PC-3 (cell line): Measurements from ENCODE around the gene UBALD2. TPM values are rescaled to one million over a fixed set of nuclear protein-coding genes. Genes with fewer than 3 reads are reported as not detected.
A peak's percentile ranks its signal among the peaks of the same experiment; 100 is the strongest.

ENCODE experiments used
- ATAC-seq: fragments of 200-7000 bp; cut with Tn5 transposase; 2 replicates; pipeline ENCODE4 v1.9.1; 2020; ENCODE audit warnings: mild to moderate bottlenecking, moderate library complexity
- BruUV-seq: library from RNA; stranded (reverse); fragments of 400-500 nt; replicated peaks from 2 replicates; lab custom pipeline; 2021; lab: Mats Ljungman, UMichigan
- CTCF ChIA-PET: fragments of 300-600 bp; sonication (Branson Sonifier 250); formaldehyde crosslinking; loops from one replicate; lab custom pipeline; 2022; ENCODE audit warnings: antibody characterized with exemption; lab: Charles Lee
- POLR2A ChIA-PET: fragments of 300-600 bp; sonication (Branson Sonifier 250); formaldehyde crosslinking; loops from one replicate; lab custom pipeline; 2022; ENCODE audit warnings: antibody characterized with exemption; ENCODE audit not compliant: unreplicated experiment; lab: Charles Lee
- DNase-seq: peaks from one replicate; pipeline ENCODE4 v3.0.0-alpha.2; 2015
- H2AFZ ChIP-seq: fragments of 300-600 bp; sonication (generic); 2 replicates; pipeline ENCODE4 v1.6.0; 2016; ENCODE audit warnings: antibody characterized with exemption, low read length
- H3F3A ChIP-seq: fragments of 300-600 bp; sonication (generic); one replicate; pipeline ENCODE4 v1.6.0; 2017; ENCODE audit warnings: antibody characterized with exemption, low read length, control low read depth, mild to moderate bottlenecking; ENCODE audit not compliant: unreplicated experiment
- H3K27ac ChIP-seq: fragments of 300-600 bp; sonication (generic); 2 replicates; pipeline ENCODE4 v1.5.1; 2016; ENCODE audit warnings: mild to moderate bottlenecking, low read length
- H3K27me3 ChIP-seq: fragments of 300-600 bp; sonication (generic); 2 replicates; pipeline ENCODE4 v1.6.1; 2016; ENCODE audit warnings: low read length, mixed read lengths
- H3K36me3 ChIP-seq: fragments of 300-600 bp; sonication (generic); 2 replicates; pipeline ENCODE4 v1.6.1; 2016; ENCODE audit warnings: low read depth, mixed run types, low read length, mixed read lengths
- H3K4me1 ChIP-seq: fragments of 300-600 bp; sonication (generic); 2 replicates; pipeline ENCODE4 v1.5.1; 2016; ENCODE audit warnings: low read length; ENCODE audit not compliant: insufficient read depth
- H3K4me2 ChIP-seq: fragments of 300-600 bp; sonication (generic); 2 replicates; pipeline ENCODE4 v1.6.0; 2016; ENCODE audit warnings: low read length
- H3K4me3 ChIP-seq: fragments of 300-600 bp; sonication (generic); 2 replicates; pipeline ENCODE4 v1.5.1; 2016; ENCODE audit warnings: mild to moderate bottlenecking, low read length, mixed read lengths
- H3K79me2 ChIP-seq: fragments of 300-600 bp; sonication (generic); 2 replicates; pipeline ENCODE4 v1.6.1; 2017; ENCODE audit warnings: low read length, mixed read lengths
- H3K9ac ChIP-seq: fragments of 300-600 bp; sonication (generic); 2 replicates; pipeline ENCODE4 v1.6.0; 2016; ENCODE audit warnings: mild to moderate bottlenecking, low read length
- H3K9me2 ChIP-seq: fragments of 300-600 bp; sonication (generic); replicated peaks from 2 replicates; pipeline ENCODE4 v1.6.1; 2016; ENCODE audit warnings: mixed run types, low read length, mixed read lengths
- H3K9me3 ChIP-seq: fragments of 300-600 bp; sonication (generic); 2 replicates; pipeline ENCODE4 v1.6.1; 2016; ENCODE audit warnings: low read length, mixed read lengths
- H4K20me1 ChIP-seq: fragments of 300-600 bp; sonication (generic); 2 replicates; pipeline ENCODE4 v1.6.1; 2016; ENCODE audit warnings: low read length, mixed read lengths
- EZH2 ChIP-seq: fragments of 300-600 bp; sonication (generic); IDR thresholded peaks from one replicate; pipeline ENCODE4 v1.6.1; 2017; ENCODE audit warnings: antibody characterized with exemption, mild to moderate bottlenecking, low read length; ENCODE audit not compliant: unreplicated experiment
- EZH2phosphoT487 ChIP-seq: fragments of 300-600 bp; sonication (generic); IDR thresholded peaks from 2 replicates; pipeline ENCODE4 v1.6.1; 2018; ENCODE audit warnings: mild to moderate bottlenecking, antibody characterized with exemption, low read length, borderline replicate concordance
- intact Hi-C: fragments of 100-400 bp; cut with micrococcal nuclease; formaldehyde crosslinking; loops from 2 replicates; pipeline ENCODE4 v1.9.0; 2023
- total RNA-seq: library from RNA; depleted of rRNA; stranded (reverse); fragments of >200 nt; gene quantifications from 2 replicates; pipeline ENCODE4 v1.2.3, GENCODE V29; 2014
- TF ChIP-seq, protein P1 (sequence below): fragments of 300-600 bp; sonication (generic); conservative IDR thresholded peaks from 2 replicates; pipeline ENCODE4 v1.5.1; 2017; ENCODE audit warnings: antibody characterized with exemption, low read depth, mild to moderate bottlenecking, low read length

The UBALD2 gene
- total RNA-seq, 1 experiment from 2014 or later: 59.5 TPM

DNA sequence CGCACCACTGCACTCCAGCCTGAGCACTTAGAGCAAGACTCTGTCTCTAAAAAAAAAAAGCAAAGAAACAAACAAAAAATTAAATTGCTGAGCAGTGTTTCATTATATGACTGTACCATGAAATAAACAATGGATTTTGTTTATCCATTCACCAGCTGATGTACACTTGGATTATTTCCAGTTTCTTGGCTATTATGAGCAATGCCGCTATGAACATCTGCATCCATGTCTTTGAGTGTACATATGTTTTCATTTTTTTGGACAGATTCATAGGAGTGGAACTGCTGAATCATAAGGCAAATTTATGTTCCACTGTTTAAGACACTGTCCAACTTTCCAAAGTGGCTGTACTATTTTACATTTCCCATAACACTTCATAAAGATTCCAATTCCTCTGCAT lies 32.8 kb upstream of the UBALD2 start:
- Histone ChIP-seq H3F3A (no peaks in the 10 kb centered on the region), H3K9me3 (no peaks in the 10 kb centered on the region), H3K4me3 (no peak overlapping the region), H3K27me3 (no peaks in the 10 kb centered on the region), H3K36me3 (no peaks in the 10 kb centered on the region), H3K27ac (peak overlapping the region; percentile 17), H3K9me2 (no peaks in the 10 kb centered on the region), H2AFZ (no peak overlapping the region), H3K4me2 (peak overlapping the region; percentile 9; the same call in 1 of the 2 replicates), H4K20me1 (no peaks in the 10 kb centered on the region), H3K4me1 (peaks cover 20% of the 10 kb centered on the region), H3K79me2 (no peaks in the 10 kb centered on the region), H3K9ac (no peak overlapping the region)
- BruUV-seq: no TSS peak
- TF ChIP-seq EZH2: no peak
- TF ChIP-seq, protein P1, sequence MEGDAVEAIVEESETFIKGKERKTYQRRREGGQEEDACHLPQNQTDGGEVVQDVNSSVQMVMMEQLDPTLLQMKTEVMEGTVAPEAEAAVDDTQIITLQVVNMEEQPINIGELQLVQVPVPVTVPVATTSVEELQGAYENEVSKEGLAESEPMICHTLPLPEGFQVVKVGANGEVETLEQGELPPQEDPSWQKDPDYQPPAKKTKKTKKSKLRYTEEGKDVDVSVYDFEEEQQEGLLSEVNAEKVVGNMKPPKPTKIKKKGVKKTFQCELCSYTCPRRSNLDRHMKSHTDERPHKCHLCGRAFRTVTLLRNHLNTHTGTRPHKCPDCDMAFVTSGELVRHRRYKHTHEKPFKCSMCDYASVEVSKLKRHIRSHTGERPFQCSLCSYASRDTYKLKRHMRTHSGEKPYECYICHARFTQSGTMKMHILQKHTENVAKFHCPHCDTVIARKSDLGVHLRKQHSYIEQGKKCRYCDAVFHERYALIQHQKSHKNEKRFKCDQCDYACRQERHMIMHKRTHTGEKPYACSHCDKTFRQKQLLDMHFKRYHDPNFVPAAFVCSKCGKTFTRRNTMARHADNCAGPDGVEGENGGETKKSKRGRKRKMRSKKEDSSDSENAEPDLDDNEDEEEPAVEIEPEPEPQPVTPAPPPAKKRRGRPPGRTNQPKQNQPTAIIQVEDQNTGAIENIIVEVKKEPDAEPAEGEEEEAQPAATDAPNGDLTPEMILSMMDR: no peak
- TF ChIP-seq EZH2phosphoT487: no peak
- peak; percentile 92 for DNase-seq
- ChIA-PET POLR2A (no interaction called here), CTCF (no interaction called here)
- intact Hi-C loops: no loop called here
- peak; percentile 90 for ATAC-seq

DNA sequence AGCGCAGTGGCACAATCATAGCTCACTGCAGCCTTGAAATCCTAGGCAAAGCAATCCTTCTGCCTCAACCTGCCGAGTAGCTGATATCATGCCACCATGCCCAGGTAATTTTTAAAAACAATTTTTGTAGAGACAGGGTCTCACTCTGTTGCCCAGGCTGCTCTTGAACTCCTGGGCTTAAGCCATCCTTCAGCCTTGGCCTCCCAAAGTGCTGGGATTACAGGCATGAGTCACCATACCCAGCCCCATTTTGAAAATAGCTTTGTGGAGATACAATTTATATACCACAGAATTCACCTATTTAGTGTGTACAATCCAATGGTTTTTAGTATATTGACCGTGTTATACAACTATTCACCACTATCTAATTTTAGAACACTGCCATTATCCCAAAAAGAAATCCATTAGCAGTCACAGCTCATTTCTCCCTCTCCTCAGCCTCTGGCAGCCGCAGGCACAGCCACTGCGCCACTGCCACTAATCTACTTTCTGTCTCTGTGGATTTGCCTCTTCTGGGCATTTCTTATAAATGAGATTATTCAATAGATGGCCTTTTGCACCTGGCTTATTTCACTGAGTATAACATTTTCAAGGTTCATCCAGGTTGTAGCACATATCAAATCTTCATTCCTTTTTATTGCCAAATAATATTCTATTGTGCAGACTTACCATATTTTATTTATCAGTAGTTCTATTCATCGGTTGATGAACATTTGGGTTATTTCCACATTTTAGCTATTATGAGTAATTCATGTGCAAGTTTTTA lies 31.4 kb upstream of the UBALD2 start:
- H2AFZ ChIP-seq: 0 out of 2 replicates have a peak overlapping the region, but pooled peaks have one; percentile 3
- H3K9me2 ChIP-seq: no peaks in the 10 kb centered on the region
- no peak overlapping the region for H3K4me3 ChIP-seq
- no peaks in the 10 kb centered on the region for H3K9me3 ChIP-seq
- H3K27me3 ChIP-seq: no peaks in the 10 kb centered on the region
- no peak overlapping the region for H3K27ac ChIP-seq
- DNase-seq: no peak
- TF ChIP-seq, protein P1: no peak
- TF ChIP-seq EZH2: no peak
- no peak overlapping the region for H3K9ac ChIP-seq
- ATAC-seq: no peak
- no peaks in the 10 kb centered on the region for H3K79me2 ChIP-seq
- no peaks in the 10 kb centered on the region for H3F3A ChIP-seq
- intact Hi-C loops: no loop called here
- no TSS peak for BruUV-seq
- CTCF ChIA-PET: no interaction called here
- H3K4me2 ChIP-seq: no peak overlapping the region
- no peaks in the 10 kb centered on the region for H3K36me3 ChIP-seq
- POLR2A ChIA-PET: interaction anchor here (0.6 kb wide), 1 partner anchor 29 kb away, joined by 7 read pairs; no protein-coding TSS in a partner anchor
- no peaks in the 10 kb centered on the region for H4K20me1 ChIP-seq
- peaks cover 20% of the 10 kb centered on the region for H3K4me1 ChIP-seq

DNA sequence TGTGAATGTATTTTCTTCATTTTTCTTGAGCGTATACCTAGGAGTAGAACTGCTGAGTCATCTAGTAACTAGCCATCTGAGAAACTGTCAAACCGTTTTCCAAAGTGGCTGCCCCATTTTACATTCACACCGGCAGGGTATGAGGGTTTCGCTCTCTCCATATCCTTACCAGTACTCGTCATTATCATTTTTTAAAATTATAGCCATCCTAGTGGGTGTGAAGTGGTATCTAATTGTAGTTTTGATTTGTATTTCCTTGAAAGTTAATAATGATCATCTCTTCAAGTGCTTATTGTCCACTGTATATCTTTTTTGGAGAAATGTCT lies 30.8 kb upstream of the UBALD2 start:
- ChIA-PET CTCF (no interaction called here), POLR2A (interaction anchor here (0.6 kb wide), 1 partner anchor 30 kb away, joined by 7 read pairs; no protein-coding TSS in a partner anchor)
- DNase-seq: peak; percentile 32
- Histone ChIP-seq H2AFZ (0 out of 2 replicates have a peak overlapping the region, but pooled peaks have one; percentile 3), H3K4me3 (no peak overlapping the region), H4K20me1 (no peaks in the 10 kb centered on the region), H3K4me2 (no peak overlapping the region), H3K9ac (no peak overlapping the region), H3K36me3 (no peaks in the 10 kb centered on the region), H3F3A (no peaks in the 10 kb centered on the region), H3K9me2 (no peaks in the 10 kb centered on the region), H3K27me3 (no peaks in the 10 kb centered on the region), H3K27ac (no peak overlapping the region), H3K9me3 (no peaks in the 10 kb centered on the region), H3K4me1 (peaks cover 20% of the 10 kb centered on the region), H3K79me2 (no peaks in the 10 kb centered on the region)
- TF ChIP-seq EZH2phosphoT487 (no peak), EZH2 (no peak)
- TF ChIP-seq, protein P1: no peak
- intact Hi-C loops: no loop called here
- no TSS peak for BruUV-seq
- peak; percentile 37; the same call in 1 of the 2 replicates for ATAC-seq
